Activated CD4-positive, alpha-beta T cell treated with anti-CD3 and anti-CD28 coated beads for 24 hours (primary cell): ENCODE data around the gene DNAJB6.

Experiments
- DNase-seq, 2 donors: peaks; one replicate each; pipeline ENCODE4 v3.0.0-alpha.2; 2020; ENCODE audit warnings: low read depth in 2 of 2

The DNAJB6 gene

GRCh38 chr7:157396316-157397035 lies 59.7 kb downstream of the DNAJB6 start:
- DNase-seq, result no peak

GRCh38 chr7:157397036-157397720 lies 60.4 kb downstream of the DNAJB6 start:
- DNase-seq, result no peak

GRCh38 chr7:157397731-157398691 lies 61.2 kb downstream of the DNAJB6 start:
- DNase-seq, result no peak

- no peak for DNase-seq
Measured at GRCh38 chr7:157399086-157399687, 62.4 kb downstream of the DNAJB6 start.

GRCh38 chr7:157400171-157400860 lies 63.5 kb downstream of the DNAJB6 start:
- no peak for DNase-seq

- no peak for DNase-seq
Measured at GRCh38 chr7:157401567-157402387, 65.0 kb downstream of the DNAJB6 start.

- no peak for DNase-seq
Measured at GRCh38 chr7:157402388-157402703, 65.5 kb downstream of the DNAJB6 start.

- DNase-seq, result no peak
Measured at GRCh38 chr7:157402911-157403534, 66.2 kb downstream of the DNAJB6 start.

- no peak for DNase-seq
Measured at GRCh38 chr7:157403646-157404401, 67.0 kb downstream of the DNAJB6 start.

- DNase-seq, result peak in 1 of 2 donors; percentile 44
Measured at GRCh38 chr7:157404845-157405481, 68.2 kb downstream of the DNAJB6 start.

GRCh38 chr7:157405501-157405900 lies 68.7 kb downstream of the DNAJB6 start:
- no peak for DNase-seq

- DNase-seq, result no peak
Measured at GRCh38 chr7:157405914-157406810, 69.4 kb downstream of the DNAJB6 start.

GRCh38 chr7:157406971-157407370 lies 70.2 kb downstream of the DNAJB6 start:
- DNase-seq, result no peak

- DNase-seq, result no peak
Measured at GRCh38 chr7:157407512-157408257, 70.9 kb downstream of the DNAJB6 start.

GRCh38 chr7:157408258-157409101 lies 71.7 kb downstream of the DNAJB6 start:
- no peak for DNase-seq

GRCh38 chr7:157409149-157409752 lies 72.4 kb downstream of the DNAJB6 start:
- DNase-seq, result no peak
